Panc1 (cell line): ENCODE results near the gene RABGAP1. TPM values are rescaled to one million over a fixed set of nuclear protein-coding genes. Genes with fewer than 3 reads are reported as not detected.
A peak's percentile ranks its signal among the peaks of the same experiment; 100 is the strongest.

ENCODE experiments used
- ATAC-seq: fragments of 200-7000 bp; cut with Tn5 transposase; 2 replicates; pipeline ENCODE4 v1.9.1; 2020; ENCODE audit warnings: mild to moderate bottlenecking, moderate library complexity
- BruUV-seq: library from RNA; stranded (reverse); fragments of 400-500 nt; replicated peaks from 2 replicates; lab custom pipeline; 2021; lab: Mats Ljungman, UMichigan
- CTCF ChIA-PET: fragments of 300-600 bp; sonication (Branson Sonifier 250); formaldehyde crosslinking; loops from one replicate; lab custom pipeline; 2022; ENCODE audit warnings: antibody characterized with exemption; lab: Charles Lee
- POLR2A ChIA-PET: fragments of 300-600 bp; sonication (Branson Sonifier 250); formaldehyde crosslinking; loops from one replicate; lab custom pipeline; 2022; ENCODE audit warnings: antibody characterized with exemption; lab: Charles Lee
- DNase-seq: peaks from one replicate; pipeline ENCODE4 v3.0.0-alpha.2; 2010; ENCODE audit warnings: low read depth, low spot score
- H3K27ac ChIP-seq: 2 replicates; pipeline ENCODE4 v1.5.1; 2011; ENCODE audit warnings: mild to moderate bottlenecking, low read length, inconsistent platforms
- H3K27me3 ChIP-seq: fragments of 200-500 bp; sonication (Bioruptor generic); 2 replicates; pipeline ENCODE4 v1.6.0; 2014; ENCODE audit warnings: low read length, inconsistent platforms; ENCODE audit not compliant: control insufficient read depth, insufficient read depth
- H3K36me3 ChIP-seq: fragments of 200-500 bp; sonication (Bioruptor generic); 2 replicates; pipeline ENCODE4 v1.5.1; 2014; ENCODE audit warnings: inconsistent platforms, mild to moderate bottlenecking, low read length, moderate library complexity; ENCODE audit not compliant: control insufficient read depth, insufficient read depth
- H3K4me1 ChIP-seq: 2 replicates; pipeline ENCODE4 v1.5.1; 2011; ENCODE audit warnings: inconsistent platforms, mild to moderate bottlenecking, low read length, moderate library complexity; ENCODE audit not compliant: control insufficient read depth, insufficient read depth
- H3K4me3 ChIP-seq, 2 experiments: 2 replicates each; pipeline ENCODE4 v1.5.1; 2011 to 2012; ENCODE audit warnings: low read depth in 2 of 2, low read length in 2 of 2, mild to moderate bottlenecking in 2 of 2, inconsistent platforms in 1 of 2, moderate library complexity in 1 of 2
- H3K9me3 ChIP-seq: fragments of 200-500 bp; sonication (Bioruptor generic); 2 replicates; pipeline ENCODE4 v1.5.1; 2014; ENCODE audit warnings: low read depth, mild to moderate bottlenecking, inconsistent platforms, low read length, moderate library complexity; ENCODE audit not compliant: control insufficient read depth, insufficient read depth
- POLR2AphosphoS5 ChIP-seq: IDR thresholded peaks from 2 replicates; pipeline ENCODE4 v1.6.1; 2012; ENCODE audit warnings: mild to moderate bottlenecking, low read depth, low read length, moderate library complexity
- SIN3A ChIP-seq: IDR thresholded peaks from 2 replicates; pipeline ENCODE4 v1.6.1; 2012; ENCODE audit warnings: low read depth, mild to moderate bottlenecking, low read length, moderate library complexity, borderline replicate concordance; ENCODE audit not compliant: insufficient read depth
- TCF7L2 ChIP-seq: IDR thresholded peaks from 2 replicates; pipeline ENCODE4 v1.6.1; 2011; ENCODE audit warnings: mild to moderate bottlenecking, low read depth, low read length, inconsistent platforms
- in situ Hi-C: cut with HindIII; loops from 2 replicates; pipeline ENCODE4 v1.10.0; 2016; ENCODE audit warnings: low sequenced_read_pairs, low pct_unique_long_range_greater_than_20kb
- intact Hi-C: fragments of 100-400 bp; cut with micrococcal nuclease; formaldehyde crosslinking; loops from one replicate; pipeline ENCODE4 v1.10.0; 2022; ENCODE audit not compliant: unreplicated experiment
- total RNA-seq: library from RNA; stranded (reverse); gene quantifications from one replicate; pipeline ENCODE4 v1.2.1, GENCODE V29; 2021; ENCODE audit not compliant: unreplicated experiment
- TF ChIP-seq, protein P1 (sequence below): fragments of 450-650 bp; IDR thresholded peaks from 2 replicates; pipeline ENCODE4 v1.5.1; 2017; ENCODE audit warnings: mild to moderate bottlenecking
- TF ChIP-seq, protein P2 (sequence below), 2 experiments: IDR thresholded peaks; 2 replicates each; pipeline ENCODE4 v1.6.1; 2011 to 2012; ENCODE audit warnings: low read depth in 2 of 2, control low read depth in 1 of 2, low read length in 1 of 2, mild to moderate bottlenecking in 1 of 2, moderate library complexity in 1 of 2; ENCODE audit not compliant: insufficient read depth in 1 of 2

RABGAP1 gene
- total RNA-seq, 1 experiment from 2014 or later, result 41.4 TPM

DNA sequence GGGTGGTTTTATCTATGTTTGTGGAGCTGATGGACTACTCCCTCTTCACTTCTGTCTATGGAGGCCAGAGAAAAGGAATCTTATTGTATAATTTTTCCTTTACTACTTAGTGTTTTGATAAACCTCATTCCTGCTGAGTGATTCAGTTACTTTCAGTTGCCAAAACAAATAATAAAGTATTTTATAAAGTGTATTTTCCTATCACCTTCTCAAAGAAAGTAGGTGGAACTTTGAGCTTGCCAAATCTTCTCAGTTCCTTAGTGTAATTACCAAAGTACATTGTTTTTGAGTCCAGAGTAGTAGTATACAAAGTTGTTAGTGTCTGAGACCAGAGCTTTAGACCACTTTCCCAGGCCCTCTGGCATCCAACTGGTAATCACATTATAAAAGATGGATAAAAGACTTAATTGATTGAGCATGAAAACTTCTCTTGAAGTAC is 13.5 kb downstream of the RABGAP1 start:
- in situ Hi-C loops, result no loop called here
- ChIA-PET POLR2A (no interaction called here), CTCF (no interaction called here)
- Histone ChIP-seq H3K36me3 (no peaks in the 10 kb centered on the region; the same call in 1 of the 2 replicates), H3K9me3 (no peaks in the 10 kb centered on the region), H3K27ac (peak overlapping the region; percentile 39; the same call in 1 of the 2 replicates), H3K4me1 (peaks cover 11% of the 10 kb centered on the region; the same call in 1 of the 2 replicates), H3K27me3 (no peaks in the 10 kb centered on the region), H3K4me3 (no peak overlapping the region)
- intact Hi-C loops, result no loop called here
- ATAC-seq, result peak; percentile 76
- BruUV-seq, result no TSS peak
- DNase-seq, result no peak
- TF ChIP-seq, protein P1, sequence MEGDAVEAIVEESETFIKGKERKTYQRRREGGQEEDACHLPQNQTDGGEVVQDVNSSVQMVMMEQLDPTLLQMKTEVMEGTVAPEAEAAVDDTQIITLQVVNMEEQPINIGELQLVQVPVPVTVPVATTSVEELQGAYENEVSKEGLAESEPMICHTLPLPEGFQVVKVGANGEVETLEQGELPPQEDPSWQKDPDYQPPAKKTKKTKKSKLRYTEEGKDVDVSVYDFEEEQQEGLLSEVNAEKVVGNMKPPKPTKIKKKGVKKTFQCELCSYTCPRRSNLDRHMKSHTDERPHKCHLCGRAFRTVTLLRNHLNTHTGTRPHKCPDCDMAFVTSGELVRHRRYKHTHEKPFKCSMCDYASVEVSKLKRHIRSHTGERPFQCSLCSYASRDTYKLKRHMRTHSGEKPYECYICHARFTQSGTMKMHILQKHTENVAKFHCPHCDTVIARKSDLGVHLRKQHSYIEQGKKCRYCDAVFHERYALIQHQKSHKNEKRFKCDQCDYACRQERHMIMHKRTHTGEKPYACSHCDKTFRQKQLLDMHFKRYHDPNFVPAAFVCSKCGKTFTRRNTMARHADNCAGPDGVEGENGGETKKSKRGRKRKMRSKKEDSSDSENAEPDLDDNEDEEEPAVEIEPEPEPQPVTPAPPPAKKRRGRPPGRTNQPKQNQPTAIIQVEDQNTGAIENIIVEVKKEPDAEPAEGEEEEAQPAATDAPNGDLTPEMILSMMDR, result no peak
- TF ChIP-seq TCF7L2 (no peak), POLR2AphosphoS5 (no peak), SIN3A (no peak)
- TF ChIP-seq, protein P2, sequence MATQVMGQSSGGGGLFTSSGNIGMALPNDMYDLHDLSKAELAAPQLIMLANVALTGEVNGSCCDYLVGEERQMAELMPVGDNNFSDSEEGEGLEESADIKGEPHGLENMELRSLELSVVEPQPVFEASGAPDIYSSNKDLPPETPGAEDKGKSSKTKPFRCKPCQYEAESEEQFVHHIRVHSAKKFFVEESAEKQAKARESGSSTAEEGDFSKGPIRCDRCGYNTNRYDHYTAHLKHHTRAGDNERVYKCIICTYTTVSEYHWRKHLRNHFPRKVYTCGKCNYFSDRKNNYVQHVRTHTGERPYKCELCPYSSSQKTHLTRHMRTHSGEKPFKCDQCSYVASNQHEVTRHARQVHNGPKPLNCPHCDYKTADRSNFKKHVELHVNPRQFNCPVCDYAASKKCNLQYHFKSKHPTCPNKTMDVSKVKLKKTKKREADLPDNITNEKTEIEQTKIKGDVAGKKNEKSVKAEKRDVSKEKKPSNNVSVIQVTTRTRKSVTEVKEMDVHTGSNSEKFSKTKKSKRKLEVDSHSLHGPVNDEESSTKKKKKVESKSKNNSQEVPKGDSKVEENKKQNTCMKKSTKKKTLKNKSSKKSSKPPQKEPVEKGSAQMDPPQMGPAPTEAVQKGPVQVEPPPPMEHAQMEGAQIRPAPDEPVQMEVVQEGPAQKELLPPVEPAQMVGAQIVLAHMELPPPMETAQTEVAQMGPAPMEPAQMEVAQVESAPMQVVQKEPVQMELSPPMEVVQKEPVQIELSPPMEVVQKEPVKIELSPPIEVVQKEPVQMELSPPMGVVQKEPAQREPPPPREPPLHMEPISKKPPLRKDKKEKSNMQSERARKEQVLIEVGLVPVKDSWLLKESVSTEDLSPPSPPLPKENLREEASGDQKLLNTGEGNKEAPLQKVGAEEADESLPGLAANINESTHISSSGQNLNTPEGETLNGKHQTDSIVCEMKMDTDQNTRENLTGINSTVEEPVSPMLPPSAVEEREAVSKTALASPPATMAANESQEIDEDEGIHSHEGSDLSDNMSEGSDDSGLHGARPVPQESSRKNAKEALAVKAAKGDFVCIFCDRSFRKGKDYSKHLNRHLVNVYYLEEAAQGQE (IDR thresholded peaks at IDR 0.05; ENCODE audit: insufficient read depth in 1 of 2, low read depth in 2 of 2, low read length in 1 of 2), result no peak

DNA sequence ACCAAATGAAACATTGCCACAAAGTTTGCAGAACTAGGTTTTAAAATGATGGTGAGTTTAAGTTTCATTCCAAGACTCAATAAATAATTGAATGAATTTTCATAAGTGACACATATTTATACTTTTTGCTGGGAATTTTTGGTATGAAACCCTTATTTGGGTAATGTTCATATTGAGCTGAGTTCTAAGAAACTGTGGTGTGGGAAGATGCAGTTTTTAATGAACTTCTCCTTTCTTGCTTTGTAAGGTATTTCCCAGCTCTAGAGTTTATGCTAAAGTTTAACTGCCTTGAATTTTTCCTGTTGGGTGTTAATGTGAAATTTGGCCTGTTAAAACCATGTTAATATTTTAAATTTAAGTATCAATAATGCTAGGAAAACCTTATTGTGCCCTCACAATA is 15.1 kb downstream of the RABGAP1 start:
- no peak for ATAC-seq
- Histone ChIP-seq H3K4me1 (peaks cover 11% of the 10 kb centered on the region; the same call in 1 of the 2 replicates), H3K27ac (no peak overlapping the region), H3K36me3 (no peaks in the 10 kb centered on the region; the same call in 1 of the 2 replicates), H3K27me3 (no peaks in the 10 kb centered on the region), H3K9me3 (no peaks in the 10 kb centered on the region), H3K4me3 (no peak overlapping the region)
- DNase-seq, result no peak
- ChIA-PET CTCF (no interaction called here), POLR2A (no interaction called here)
- TF ChIP-seq, protein P2 (IDR thresholded peaks at IDR 0.05; ENCODE audit: insufficient read depth in 1 of 2, low read depth in 2 of 2, low read length in 1 of 2), result no peak
- no peak for TF ChIP-seq TCF7L2
- TF ChIP-seq, protein P1, result no peak
- no peak for TF ChIP-seq SIN3A
- TF ChIP-seq POLR2AphosphoS5, result no peak
- in situ Hi-C loops, result no loop called here
- intact Hi-C loops, result no loop called here
- BruUV-seq, result no TSS peak
